Activated CD8-positive, alpha-beta memory T cell treated with anti-CD3 and anti-CD28 coated beads, Interleukin-2, amount 50 U/mL, for 24 hours (primary cell): Measurements from ENCODE around the gene NRF1.

Experiments
- DNase-seq: peaks from one replicate; pipeline ENCODE4 v3.0.0-alpha.2; 2020; ENCODE audit errors: extremely low read depth

The NRF1 gene

DNA sequence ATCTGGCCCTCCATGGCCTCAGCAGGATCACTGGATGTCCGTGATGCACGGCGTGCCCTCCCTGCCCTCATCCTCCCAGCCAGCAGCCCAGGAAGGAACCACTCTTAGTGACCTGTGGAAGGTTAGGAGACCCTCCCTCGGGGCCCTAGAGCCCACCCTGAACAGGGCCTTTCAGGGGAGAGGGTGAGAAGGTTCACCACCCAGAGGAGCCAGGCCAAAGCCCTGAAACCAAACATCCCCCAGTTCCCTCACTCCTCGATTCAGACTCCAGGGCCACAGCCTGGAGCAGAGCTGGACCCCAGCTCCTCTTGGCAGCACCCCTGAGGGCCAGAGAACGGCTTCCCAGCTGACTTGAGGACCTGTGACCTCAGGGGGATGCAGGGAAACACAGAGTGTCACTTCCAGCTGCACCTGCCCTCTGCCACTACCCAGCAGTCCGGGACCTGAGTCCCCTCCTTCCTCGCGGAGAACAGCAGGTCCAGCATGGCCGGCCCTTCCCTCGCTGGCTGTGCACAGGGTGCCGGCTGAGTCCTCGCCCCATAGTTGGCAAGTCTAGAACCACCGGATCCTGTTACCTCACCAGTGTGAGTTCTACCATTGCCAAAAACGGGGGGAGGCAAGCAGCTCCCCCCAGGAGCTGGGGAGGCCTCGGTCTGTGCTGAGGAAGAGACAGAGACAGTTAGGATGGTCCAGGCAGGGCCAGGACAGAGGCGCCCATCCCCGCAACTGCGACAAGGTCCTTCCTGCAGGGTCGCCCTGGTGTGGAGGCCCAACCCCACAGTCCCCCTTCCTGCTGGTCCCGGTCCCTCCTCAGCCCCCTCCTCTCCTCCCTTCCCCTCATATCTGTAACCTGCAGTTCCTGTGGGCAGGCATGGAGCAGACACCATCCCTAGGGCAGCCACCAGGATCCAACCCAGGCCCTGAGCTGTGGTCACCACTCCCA, 158.6 kb downstream of the NRF1 start:
- no peak for DNase-seq

DNA sequence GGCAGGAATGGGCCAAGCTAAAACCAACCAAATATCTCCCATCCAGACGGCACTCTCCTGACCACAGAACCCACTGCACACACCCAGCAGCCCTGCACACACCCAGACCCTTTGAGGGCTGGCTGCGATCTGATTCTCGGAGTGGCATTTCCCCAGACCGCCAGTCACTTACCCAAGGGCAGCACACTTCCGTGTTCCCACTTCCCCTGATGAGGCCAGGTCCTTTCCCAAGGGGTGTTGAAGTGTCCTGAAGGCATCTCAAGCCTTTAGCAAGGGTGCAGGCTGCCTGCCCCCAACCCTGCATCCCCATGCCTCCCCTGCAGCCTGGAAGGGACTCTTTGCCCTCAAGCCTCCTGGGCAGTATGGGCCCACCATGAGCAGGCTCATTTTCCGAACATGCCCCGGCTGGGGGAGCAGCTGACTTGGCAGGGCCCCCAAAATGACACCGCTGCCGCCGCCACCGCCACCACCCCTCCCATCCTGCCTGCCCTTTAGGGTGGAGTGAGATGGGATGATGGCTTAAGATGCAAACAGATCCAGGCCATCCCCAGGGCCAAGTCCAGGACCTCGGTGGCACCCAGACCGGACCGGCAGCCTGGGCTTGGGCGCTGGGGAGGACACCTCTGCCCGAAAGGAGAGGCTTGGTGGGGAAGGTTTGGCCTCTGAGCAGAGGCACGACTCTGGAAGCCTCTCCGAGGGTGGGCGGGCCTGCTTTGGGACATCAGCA, 159.8 kb downstream of the NRF1 start:
- DNase-seq, result no peak

DNA sequence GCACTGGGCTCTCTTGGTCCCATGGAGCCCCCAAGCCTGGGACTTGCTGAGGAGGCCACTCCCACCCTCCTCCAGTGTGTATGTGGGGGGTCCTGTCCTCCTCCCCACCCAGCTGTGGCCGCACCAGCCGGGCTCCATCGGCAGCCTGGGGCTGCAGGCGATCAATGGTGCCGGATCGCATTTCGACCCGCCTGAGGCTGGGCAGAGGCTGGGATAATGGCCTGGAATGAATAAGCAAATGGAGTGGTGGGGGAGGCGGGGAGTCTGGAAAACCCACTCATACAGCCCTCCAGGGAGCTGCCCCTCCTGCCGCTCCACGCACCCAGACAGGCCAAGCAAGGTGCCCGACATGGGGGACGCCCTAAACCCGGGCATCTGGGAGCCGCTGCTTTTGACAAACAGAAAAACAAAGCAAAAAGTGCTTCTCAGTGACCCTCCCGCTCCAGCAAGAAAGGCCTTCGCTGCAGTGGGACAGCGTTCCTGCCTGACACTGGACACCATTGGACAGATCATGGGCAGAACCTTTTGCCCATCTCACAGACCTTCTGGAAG, 160.5 kb downstream of the NRF1 start:
- no peak for DNase-seq

- no peak for DNase-seq
Measured at GRCh38 chr7:129772646-129773280, 161.2 kb downstream of the NRF1 start.

- DNase-seq, result no peak
Measured at GRCh38 chr7:129773328-129773731, 161.8 kb downstream of the NRF1 start.

DNA sequence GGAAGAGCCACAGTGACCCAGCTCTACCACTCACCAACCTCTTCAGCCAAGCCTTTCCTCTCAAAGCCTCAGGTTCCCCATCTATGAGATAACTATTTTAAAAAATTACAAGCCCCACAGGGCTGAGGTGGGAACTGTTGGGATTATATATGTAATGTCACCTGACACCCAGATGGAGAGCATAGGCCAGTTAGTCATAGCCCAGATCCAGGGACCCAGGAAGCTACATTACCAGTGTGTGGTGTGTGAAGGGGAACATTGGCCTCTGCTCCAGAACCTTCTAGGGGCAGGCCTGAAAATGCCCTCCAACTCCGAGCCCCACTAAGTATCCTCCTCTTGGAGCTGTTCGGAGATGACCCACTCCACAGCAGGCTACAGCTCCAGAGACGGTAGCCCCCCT, 162.4 kb downstream of the NRF1 start:
- no peak for DNase-seq

- DNase-seq, result no peak
Measured at GRCh38 chr7:129774359-129774758, 162.8 kb downstream of the NRF1 start.

GRCh38 chr7:129774871-129775694, 163.6 kb downstream of the NRF1 start:
- no peak for DNase-seq

- no peak for DNase-seq
Measured at GRCh38 chr7:129775695-129776361, 164.3 kb downstream of the NRF1 start.

DNA sequence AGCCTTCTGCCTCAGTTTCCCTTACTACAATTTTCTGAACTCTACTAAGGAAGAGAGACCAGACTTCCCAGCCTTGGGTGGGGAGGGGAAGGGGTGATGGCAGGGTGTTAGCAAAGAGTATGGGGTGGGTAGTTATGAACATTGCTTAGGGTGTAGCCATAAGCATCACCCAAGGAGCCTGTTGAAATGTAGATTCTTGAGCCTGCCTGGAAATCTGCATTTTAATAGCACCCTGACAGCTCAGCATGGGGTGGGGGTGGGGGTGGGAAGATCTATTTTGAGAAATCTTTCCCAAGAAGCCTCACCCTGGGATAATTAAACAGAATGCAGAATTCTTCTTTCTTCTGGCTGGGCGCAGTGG, 164.8 kb downstream of the NRF1 start:
- no peak for DNase-seq

- no peak for DNase-seq
Measured at GRCh38 chr7:129777195-129777844, 165.8 kb downstream of the NRF1 start.

DNA sequence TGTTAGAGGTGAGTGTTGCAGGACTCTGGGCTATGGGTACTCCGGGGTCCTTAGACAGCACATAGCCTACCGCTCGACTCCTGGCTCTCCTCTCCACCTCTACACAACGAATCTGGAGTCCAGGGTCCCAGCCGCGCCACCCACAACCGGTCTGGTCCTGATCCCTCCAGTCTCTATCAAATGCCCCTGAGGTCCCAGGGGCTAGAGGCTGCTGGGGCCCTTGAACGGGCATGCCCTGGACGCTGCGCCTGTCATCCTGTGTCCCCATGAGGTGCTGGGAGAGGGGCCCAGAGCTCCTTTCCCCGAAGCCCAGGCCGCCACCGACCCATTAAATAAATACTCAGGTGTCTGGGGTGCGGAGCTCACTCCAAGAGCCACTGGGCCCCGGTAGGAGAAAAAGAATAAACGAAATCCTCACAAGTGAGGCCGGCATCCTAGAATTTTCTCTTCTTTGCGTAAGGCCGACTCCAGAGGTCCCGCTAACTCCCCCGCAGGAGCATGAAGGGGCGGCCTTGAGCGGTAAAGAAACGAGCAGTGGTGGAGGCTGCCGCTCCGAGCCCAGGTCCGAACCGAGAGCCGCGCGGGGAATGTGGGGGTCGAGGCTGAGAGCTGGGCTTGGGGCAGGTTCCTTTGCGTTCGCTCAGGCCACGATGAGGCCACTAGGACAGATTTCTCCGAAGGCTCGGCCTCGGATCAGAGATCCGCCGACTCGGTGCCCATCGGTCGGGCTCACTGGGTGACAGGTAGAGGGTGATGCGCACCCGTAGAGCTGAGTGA, 166.7 kb downstream of the NRF1 start:
- no peak for DNase-seq

- DNase-seq, result no peak
Measured at GRCh38 chr7:129778770-129779601, 167.5 kb downstream of the NRF1 start.

GRCh38 chr7:129779602-129780256, 168.2 kb downstream of the NRF1 start:
- no peak for DNase-seq

- peak; percentile 42 for DNase-seq
Measured at GRCh38 chr7:129780257-129780973, 168.9 kb downstream of the NRF1 start.

GRCh38 chr7:129780974-129781927, 169.7 kb downstream of the NRF1 start:
- DNase-seq, result no peak
